HG02884 (cell line): ENCODE results near the gene BRMS1.
A peak's percentile ranks its signal among the peaks of the same experiment; 100 is the strongest.
"Not testable (repeated sequence)": the region's sequence is repeated elsewhere in the genome, so short reads cannot be mapped to it uniquely, and the experiment has no call there.

Experiments
- ATAC-seq: cut with Tn5 transposase; IDR thresholded peaks from one replicate; pipeline ENCODE4 v1.9.1; 2021; ENCODE audit warnings: mild to moderate bottlenecking, moderate library complexity; ENCODE audit not compliant: unreplicated experiment

Gene BRMS1

GRCh38 chr11:66344550-66345315, at the start of gene BRMS1:
TSS of gene BRMS1 (minus strand) at chr11:66345104. CDS start at chr11:66342234, 2,870 bp downstream.
- ATAC-seq = peak; percentile 52

GRCh38 chr11:66393954-66394353, 49.0 kb upstream of the BRMS1 start:
- no peak for ATAC-seq

GRCh38 chr11:66391322-66391721, 46.4 kb upstream of the BRMS1 start:
- no peak for ATAC-seq

- no peak for ATAC-seq
Observed at GRCh38 chr11:66388780-66389386, 44.0 kb upstream of the BRMS1 start.

GRCh38 chr11:66386171-66387069, 41.5 kb upstream of the BRMS1 start:
- ATAC-seq = no peak

- ATAC-seq = not testable (repeated sequence)
Observed at GRCh38 chr11:66384316-66384715, 39.4 kb upstream of the BRMS1 start.

- not testable (repeated sequence) for ATAC-seq
Observed at GRCh38 chr11:66380264-66380663, 35.4 kb upstream of the BRMS1 start.

GRCh38 chr11:66373690-66374287, 28.9 kb upstream of the BRMS1 start:
- not testable (repeated sequence) for ATAC-seq

GRCh38 chr11:66373265-66373664, 28.4 kb upstream of the BRMS1 start:
- ATAC-seq = no peak

- ATAC-seq = peak; percentile 76
Observed at GRCh38 chr11:66371627-66372415, 26.9 kb upstream of the BRMS1 start, which contains the start of gene SLC29A2. TSS of gene SLC29A2 (minus strand) at chr11:66371760. CDS start at chr11:66371591, 169 bp downstream.

- ATAC-seq = no peak
Observed at GRCh38 chr11:66369073-66369894, 24.4 kb upstream of the BRMS1 start.

GRCh38 chr11:66368484-66368883, 23.6 kb upstream of the BRMS1 start:
- no peak for ATAC-seq

- no peak for ATAC-seq
Observed at GRCh38 chr11:66367561-66368312, 22.8 kb upstream of the BRMS1 start.

GRCh38 chr11:66366844-66367477, 22.1 kb upstream of the BRMS1 start:
- ATAC-seq = no peak

- ATAC-seq = no peak
Observed at GRCh38 chr11:66365711-66366619, 21.1 kb upstream of the BRMS1 start.

- no peak for ATAC-seq
Observed at GRCh38 chr11:66365166-66365565, 20.3 kb upstream of the BRMS1 start.
